Left ventricle myocardium inferior (tissue), 1 donor: ENCODE data around the gene CDH12. TPM values are rescaled to one million over a fixed set of nuclear protein-coding genes. Genes with fewer than 3 reads are reported as not detected.

ENCODE experiments used
- DNase-seq: peaks from one replicate; pipeline ENCODE4 v3.0.0-alpha.2; 2020
- H3K27ac ChIP-seq: fragments of 200-600 bp; replicated peaks from 2 replicates; pipeline ENCODE4 v1.8.0; 2021
- H3K27me3 ChIP-seq: fragments of 200-600 bp; 2 replicates; pipeline ENCODE4 v1.8.0; 2021; ENCODE audit warnings: low read depth
- H3K36me3 ChIP-seq: fragments of 200-600 bp; 2 replicates; pipeline ENCODE4 v1.8.0; 2021
- H3K4me1 ChIP-seq: fragments of 200-600 bp; 2 replicates; pipeline ENCODE4 v1.8.0; 2021
- H3K4me3 ChIP-seq: fragments of 200-600 bp; 2 replicates; pipeline ENCODE4 v1.8.0; 2021; ENCODE audit warnings: mild to moderate bottlenecking, moderate library complexity
- H3K9me3 ChIP-seq: fragments of 200-600 bp; replicated peaks from 2 replicates; pipeline ENCODE4 v1.8.0; 2021
- CTCF ChIP-seq: fragments of 200-600 bp; IDR thresholded peaks from 2 replicates; pipeline ENCODE4 v1.8.0; 2021; ENCODE audit warnings: antibody characterized with exemption, mild to moderate bottlenecking, borderline replicate concordance
- intact Hi-C: fragments of 100-400 bp; cut with micrococcal nuclease; formaldehyde crosslinking; loops from one replicate; pipeline ENCODE4 v1.11.0; 2022
- total RNA-seq: library from RNA; stranded (reverse); fragmentation: NEBNext Ultra II Directional; extraction: Animal tissue kit (Norgen Biotek cat#: 25700); gene quantifications from one replicate; pipeline ENCODE4 v1.2.1, GENCODE V29; 2021
- donor health status: DM: no; HTN: yes; CAD: no; lungs with severe emphysema.

The CDH12 gene
- total RNA-seq, 1 donor from 2014 or later: not detected

DNA sequence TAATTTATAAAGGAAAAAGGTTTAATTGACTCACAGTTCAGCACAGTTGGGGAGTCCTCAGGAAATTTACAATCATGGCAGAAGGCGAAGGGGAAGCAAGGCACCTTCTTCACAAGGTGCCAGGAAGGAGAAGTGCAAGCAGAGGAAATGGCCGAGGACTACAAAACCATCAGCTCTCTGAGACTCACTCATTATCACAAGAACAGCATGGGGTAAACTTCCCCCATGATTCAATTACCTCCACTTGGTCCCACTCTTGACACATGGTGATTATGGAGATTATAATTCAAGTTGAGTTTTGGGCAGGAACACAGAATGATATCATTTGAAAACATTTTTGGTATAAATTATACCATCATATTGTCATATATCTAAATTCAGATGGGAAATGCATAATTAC, 934.7 kb downstream of the CDH12 start:
- Histone ChIP-seq H3K36me3 (no peaks in the 10 kb centered on the region), H3K4me3 (no peak overlapping the region), H3K27me3 (no peaks in the 10 kb centered on the region), H3K9me3 (no peaks in the 10 kb centered on the region), H3K27ac (no peak overlapping the region), H3K4me1 (no peaks in the 10 kb centered on the region)
- intact Hi-C loops: no loop called here
- no peak for DNase-seq
- TF ChIP-seq CTCF: no peak

DNA sequence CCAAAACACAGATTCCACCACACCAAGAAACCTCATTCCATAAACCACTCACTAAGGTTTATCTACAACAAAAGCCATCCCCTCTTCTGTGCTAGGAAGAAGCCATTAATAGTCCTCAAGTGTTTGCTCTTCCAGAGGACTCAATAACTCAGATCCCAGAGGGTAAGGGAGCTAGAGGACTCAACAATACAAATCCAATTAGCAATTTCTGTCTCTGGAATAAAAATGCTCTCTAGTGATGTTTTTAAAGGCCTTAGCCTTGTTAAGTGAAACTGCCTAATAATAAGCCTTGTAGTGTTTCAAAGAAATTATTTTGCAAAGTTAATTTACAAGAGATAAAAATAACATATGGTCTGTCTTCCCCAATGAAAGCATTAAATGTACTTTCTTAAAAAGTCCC, 942.4 kb downstream of the CDH12 start:
- DNase-seq: no peak
- TF ChIP-seq CTCF: no peak
- Histone ChIP-seq H3K9me3 (no peaks in the 10 kb centered on the region), H3K4me1 (no peaks in the 10 kb centered on the region), H3K4me3 (no peak overlapping the region), H3K27ac (no peak overlapping the region), H3K27me3 (no peaks in the 10 kb centered on the region), H3K36me3 (no peaks in the 10 kb centered on the region)
- intact Hi-C loops: no loop called here

GRCh38 chr5:21895766-21896350, 957.3 kb downstream of the CDH12 start:
- TF ChIP-seq CTCF: no peak
- no peak for DNase-seq
- Histone ChIP-seq H3K27me3 (no peaks in the 10 kb centered on the region), H3K4me3 (no peak overlapping the region), H3K27ac (no peak overlapping the region), H3K4me1 (no peaks in the 10 kb centered on the region), H3K36me3 (no peaks in the 10 kb centered on the region), H3K9me3 (no peaks in the 10 kb centered on the region)
- intact Hi-C loops: no loop called here

GRCh38 chr5:21893161-21893560, 960.0 kb downstream of the CDH12 start:
- intact Hi-C loops: no loop called here
- no peak overlapping the region for H3K27ac ChIP-seq
- TF ChIP-seq CTCF: no peak

GRCh38 chr5:21889581-21889980, 963.6 kb downstream of the CDH12 start:
- DNase-seq: no peak
- no peak overlapping the region for H3K4me3 ChIP-seq
- no peaks in the 10 kb centered on the region for H3K27me3 ChIP-seq
- H3K36me3 ChIP-seq: no peaks in the 10 kb centered on the region
- TF ChIP-seq CTCF: no peak
- no peak overlapping the region for H3K27ac ChIP-seq
- H3K4me1 ChIP-seq: no peaks in the 10 kb centered on the region
- H3K9me3 ChIP-seq: no peaks in the 10 kb centered on the region
- intact Hi-C loops: no loop called here

More at GRCh38 chr5:21893161-21893560, 960.0 kb downstream of the CDH12 start:
- Histone ChIP-seq H3K36me3 (no peaks in the 10 kb centered on the region), H3K9me3 (no peaks in the 10 kb centered on the region), H3K4me1 (no peaks in the 10 kb centered on the region), H3K4me3 (no peak overlapping the region), H3K27me3 (no peaks in the 10 kb centered on the region)
- no peak for DNase-seq
